ENCODE results near the gene PDIA5.

GRCh38 chr3:123078101-123078500 is 11.3 kb downstream of the PDIA5 start:
- TF ChIP-seq CTCF (IDR thresholded peaks at IDR 0.05) (no peak), POLR2A (IDR thresholded peaks at IDR 0.05) (no peak)
